GM18909 (cell line): ENCODE measurements around the gene ZFYVE9.
"Not testable (repeated sequence)": the region's sequence is repeated elsewhere in the genome, so short reads cannot be mapped to it uniquely, and the experiment has no call there.

Source experiments
- ATAC-seq: cut with Tn5 transposase; IDR thresholded peaks from one replicate; pipeline ENCODE4 v1.9.1; 2021; ENCODE audit warnings: mild to moderate bottlenecking; ENCODE audit not compliant: unreplicated experiment, poor library complexity

Gene ZFYVE9

DNA sequence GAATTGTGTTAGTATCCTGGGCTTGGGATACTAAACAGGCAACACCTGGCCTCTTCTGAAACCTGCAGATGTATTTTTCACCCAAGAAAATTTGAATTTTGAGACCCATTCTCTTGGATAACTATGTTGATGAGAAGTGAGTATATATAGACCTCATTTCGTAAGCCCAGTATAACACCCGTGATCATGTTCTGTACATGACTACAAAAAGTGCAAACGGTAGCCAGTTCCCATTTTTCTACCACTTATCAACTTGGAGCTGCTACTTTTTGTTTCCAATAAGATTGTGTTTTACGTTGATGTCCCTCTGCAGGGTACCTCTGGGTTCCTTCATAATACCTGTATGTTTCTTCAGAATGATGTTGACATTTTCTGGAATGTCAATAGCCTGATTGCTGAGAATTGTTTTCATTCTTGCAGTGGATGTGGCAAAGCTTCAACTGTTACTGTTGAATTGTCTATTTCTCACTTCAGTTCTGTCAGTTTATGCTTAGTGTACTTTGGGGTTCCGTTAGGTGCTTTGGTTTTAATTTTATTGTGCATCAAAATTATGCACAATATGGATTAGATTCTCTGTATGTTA, 48.1 kb downstream of the ZFYVE9 start:
- no peak for ATAC-seq

DNA sequence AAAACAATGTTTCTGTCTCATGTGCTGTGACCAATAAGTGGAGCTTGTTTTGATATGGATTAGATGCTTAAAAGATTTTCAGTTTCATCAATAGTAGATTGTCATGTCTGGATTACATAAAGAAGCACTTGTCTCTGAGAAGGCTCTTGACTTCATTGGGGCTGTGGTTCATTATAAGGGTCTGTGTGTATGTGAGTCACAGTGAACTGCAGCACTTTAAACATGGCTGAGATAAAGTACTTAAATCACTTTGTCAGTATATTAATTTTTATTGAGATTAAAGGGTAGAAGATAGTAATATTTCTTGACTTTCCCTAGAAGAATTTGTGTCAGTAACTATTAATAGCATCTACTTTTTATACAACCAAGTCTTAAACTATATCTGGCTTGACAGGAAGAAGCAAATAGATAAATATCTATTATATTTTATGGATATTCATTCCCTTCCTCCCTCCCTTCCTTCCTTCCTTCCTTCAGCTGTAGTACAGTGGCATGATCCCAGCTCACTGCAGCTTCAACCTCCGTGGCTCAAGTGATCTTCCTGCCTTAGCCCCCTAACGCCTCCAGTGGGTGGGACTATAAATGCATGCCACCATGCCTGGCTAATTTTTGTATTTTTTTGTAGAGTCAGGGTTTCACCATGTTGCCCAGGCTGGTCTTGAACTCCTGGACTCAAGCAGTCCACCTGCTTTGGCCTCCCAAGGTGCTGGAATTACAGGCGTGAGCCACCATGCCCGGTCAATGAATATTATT, 48.8 kb downstream of the ZFYVE9 start:
- no peak for ATAC-seq

DNA sequence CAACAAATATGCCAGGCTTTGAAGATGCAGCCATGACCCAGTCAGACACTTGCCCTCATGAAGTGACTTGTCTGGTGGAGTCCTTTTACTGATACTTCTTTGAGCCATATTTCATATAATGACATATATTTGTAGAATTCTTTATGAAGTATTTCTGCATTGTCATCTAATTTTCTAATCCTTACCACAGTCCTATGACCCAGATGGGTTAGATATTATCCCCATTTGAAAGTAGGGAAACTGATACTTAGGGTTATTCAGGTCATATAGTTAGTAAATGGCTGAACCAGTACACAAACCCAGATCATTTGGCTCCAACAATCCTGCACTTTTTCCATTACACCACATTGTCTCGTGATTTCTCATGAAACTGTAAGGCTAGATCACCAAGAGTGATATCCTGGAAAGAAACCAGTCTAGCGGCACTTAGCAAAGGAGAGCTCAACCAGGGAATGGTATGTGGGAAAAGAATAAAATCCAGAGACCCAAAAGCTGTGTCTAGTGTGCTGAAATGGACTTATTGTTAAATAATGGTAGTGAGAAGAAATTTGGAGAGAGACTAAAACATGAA, 49.6 kb downstream of the ZFYVE9 start:
- no peak for ATAC-seq

DNA sequence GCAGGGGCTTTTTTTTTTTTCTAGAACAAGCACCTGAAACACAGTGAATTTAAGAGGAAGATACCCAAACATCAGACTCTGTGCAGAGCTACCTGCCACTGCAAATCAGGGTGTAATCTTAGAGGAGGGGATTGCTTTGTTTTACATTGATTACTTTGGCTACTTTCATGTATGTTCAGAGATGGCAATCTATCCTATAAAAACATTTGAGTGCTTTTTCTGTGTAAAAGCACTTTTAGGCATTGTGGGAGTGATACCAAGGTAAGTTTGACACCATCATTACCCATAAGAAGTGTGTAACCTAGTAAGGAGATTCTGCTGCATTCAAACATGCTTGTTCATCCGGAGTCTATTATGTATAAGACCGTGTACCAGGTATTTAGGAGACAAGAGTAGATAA, 50.1 kb downstream of the ZFYVE9 start:
- no peak for ATAC-seq

DNA sequence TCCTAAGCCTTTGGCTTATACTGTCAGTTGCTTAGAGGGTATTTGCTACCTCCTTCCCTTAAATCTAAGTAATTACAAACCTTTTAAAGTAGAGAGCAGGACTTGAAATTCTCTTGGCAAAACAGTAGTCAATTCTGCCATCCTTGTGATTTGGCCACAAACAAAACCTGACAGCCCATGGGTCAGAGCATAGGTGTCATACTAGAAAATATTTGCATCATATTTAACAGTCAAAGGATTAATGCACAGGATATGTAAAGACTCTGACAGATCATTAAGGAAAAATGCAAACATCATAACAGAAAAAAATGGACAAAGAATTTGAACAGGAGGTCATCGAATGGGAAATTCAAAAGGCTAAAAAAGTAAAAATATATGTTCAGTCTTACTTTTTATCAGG, 50.5 kb downstream of the ZFYVE9 start:
- ATAC-seq = no peak

DNA sequence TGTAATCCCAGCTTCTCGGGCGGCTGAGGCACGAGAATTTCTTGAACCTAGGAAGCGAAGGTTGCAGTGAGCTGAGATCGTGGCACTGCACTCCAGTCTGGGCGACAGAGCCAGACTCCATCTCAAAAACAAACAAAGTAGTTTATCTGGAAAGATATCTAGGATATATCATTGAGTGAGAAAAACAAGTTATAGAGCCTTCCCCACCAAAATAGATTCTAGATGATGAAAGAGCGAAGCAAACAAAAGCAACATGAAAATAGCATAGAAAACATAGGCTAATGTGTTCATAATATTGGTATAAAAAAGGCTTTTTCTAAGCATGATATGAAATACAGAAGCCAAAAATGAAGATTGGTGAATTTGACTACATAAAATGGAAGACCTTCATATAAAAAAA, 52.1 kb downstream of the ZFYVE9 start:
- ATAC-seq = no peak

DNA sequence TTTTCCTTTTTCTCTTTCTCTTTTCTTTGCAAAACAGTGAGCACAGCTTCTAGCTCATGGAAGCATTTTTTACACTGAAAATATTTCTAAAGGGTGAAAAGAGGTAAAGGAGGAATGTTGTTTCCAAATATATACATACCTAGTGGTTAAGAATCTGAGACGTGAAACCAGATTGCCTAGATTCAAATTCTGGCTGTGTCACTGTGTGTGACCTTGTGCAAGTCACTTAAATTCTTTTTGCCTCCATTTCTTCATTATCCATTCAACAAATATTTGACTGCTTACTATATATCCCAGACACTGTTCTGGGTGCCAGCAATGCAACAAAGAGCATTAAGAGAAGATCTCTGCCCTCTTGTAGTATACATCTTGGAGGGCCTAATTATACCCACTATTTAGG, 53.3 kb downstream of the ZFYVE9 start:
- no peak for ATAC-seq

DNA sequence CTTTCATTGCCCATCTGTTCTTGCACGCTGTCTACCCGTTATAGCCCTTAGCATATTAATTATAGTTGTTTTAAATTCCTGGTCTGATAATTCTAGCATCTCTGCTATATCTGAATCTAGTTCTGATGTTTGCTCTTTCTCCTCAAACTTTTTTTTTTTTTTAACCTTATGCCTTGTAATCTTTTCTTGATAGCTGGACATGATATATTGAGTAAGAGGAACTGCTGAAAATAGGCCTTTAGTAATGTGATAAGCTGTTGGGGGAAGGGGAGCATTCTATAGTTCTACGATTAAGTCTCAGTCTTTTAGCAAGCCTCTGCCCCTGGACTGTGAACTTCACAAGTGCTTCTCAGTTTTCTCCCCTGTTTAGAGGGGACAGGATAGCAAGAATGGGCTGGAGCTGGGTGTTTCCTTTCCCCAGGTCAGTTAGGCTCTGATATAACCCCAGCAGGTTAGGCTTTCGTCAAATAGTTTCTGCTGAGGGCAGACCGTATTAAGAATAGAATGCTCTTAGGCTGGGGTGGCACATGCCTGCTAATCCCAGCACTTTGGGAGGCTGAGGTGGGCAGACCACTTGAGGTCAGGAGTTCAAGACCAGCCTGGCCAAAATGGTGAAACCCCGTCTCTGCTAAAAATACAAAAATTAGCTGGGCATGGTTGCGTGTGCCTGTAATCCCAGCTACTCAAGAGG, 62.2 kb downstream of the ZFYVE9 start:
- no peak for ATAC-seq

DNA sequence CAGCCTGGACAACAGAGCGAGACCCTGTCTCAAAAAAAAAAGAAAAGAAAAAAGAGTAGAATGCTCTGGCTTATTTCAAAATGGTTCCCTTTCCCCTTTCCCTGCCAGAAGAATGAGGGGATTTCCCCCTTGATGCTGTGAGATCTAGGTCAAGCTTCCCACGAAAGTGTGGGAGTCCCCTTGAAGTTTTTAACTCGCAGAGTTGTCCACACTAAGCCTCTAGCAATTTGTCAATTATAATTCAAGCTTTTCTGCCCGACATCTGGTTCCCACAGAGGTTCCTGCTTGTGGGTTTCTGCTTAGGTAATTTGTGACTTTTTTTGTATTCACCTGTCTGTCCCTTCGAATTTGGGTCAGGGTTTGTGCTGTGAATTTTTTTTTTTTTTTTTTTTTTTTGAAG, 62.8 kb downstream of the ZFYVE9 start:
- no peak for ATAC-seq

DNA sequence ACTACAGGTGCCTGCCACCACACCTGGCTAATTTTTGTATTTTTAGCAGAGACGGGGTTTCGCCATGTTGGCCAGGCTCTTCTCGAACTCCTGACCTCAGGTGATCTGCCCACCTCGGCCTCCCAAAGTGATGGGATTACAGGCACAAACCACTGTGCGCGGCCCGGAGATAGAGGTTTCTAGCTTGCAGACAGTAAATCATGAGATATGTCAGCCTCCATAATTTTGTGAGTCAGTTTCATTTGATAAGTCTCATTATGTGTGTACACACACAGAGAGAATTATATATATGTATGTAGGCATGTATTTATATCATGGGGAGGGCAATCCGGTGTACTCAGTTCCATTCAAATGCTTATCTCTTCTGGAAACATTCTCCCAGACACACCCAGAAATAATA, 64.8 kb downstream of the ZFYVE9 start:
- ATAC-seq = not testable (repeated sequence)

DNA sequence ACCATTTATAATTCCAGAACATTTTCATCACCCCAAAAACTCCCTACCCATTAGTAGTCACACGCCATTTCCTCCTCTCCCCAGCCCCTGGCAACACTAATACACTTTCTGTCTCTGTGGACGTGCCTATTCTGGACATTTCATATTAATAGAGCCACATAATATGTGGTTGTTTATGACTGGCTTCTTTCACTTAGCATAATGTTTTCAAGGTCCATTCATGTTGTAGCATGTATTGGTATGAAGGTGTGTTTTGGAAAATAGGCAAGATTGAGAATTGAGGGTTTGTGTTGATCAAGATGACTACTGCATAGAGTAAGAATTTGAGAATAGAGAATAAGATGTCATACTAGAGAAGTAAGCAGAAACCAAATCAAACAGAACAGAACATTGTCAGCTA, 67.5 kb downstream of the ZFYVE9 start:
- ATAC-seq = no peak

DNA sequence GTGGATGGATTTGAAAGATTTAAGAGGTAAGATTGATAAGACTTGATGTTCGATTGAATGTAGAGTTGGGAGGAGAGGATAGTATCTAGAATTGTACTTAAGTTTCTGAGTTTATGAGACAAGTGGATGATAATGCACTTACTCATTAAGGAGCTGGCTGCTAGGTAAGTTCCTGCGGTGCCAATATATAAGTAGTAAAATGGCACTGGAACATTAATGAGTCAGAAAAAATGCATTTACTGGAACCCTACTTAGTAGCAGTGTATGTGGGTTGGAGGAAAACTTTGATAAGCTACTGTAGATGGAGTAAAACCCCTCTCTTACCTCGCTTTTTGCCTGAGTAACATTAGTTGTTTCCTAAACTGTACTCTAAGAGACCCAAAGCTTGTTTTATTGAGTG, 68.2 kb downstream of the ZFYVE9 start:
- no peak for ATAC-seq

DNA sequence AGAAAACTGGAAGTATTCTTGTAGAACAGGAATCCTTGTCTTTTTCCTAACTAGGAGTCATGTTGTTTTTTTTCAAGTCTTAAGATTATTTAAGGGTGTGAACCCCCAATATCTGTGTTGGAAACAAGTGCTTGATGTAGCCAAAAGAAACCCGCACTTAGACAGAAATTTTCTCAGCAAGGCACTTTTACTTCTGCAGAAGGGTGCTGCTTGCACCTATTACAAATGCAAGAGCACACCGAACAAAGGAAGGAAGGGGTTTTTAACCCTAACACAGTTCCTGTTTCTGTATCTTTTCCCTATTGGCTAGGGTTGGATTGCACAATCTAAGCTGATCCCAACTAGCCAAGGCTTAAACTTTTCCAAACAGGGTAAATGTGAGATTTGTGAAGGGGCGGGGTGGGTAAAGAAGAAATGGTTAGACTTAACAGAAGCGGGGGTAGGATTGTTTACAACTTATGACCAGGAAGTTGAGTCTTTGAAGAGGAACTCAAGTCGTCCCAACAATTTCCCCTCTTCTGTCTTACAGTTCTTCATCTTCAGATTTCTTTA, 75.1 kb downstream of the ZFYVE9 start:
- no peak for ATAC-seq

DNA sequence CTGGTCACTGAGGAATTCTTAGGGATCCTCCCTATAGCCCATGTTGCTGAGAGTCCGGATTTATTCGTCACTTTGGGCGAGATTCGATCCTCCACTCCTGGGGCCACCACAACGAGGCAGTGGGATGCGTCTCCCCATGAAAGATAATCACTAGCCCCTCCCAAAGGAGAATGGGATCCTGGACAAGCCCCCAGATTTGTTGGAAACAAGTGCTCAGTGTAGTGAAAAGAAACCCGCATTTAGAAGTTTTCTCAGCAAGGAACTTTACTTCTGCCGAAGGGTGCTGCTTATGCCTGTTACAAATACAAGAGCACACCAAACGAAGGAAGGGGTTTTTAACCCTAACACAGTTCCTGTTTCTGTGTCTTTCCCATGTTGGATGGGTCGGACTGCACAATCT, 83.3 kb downstream of the ZFYVE9 start:
- no peak for ATAC-seq

DNA sequence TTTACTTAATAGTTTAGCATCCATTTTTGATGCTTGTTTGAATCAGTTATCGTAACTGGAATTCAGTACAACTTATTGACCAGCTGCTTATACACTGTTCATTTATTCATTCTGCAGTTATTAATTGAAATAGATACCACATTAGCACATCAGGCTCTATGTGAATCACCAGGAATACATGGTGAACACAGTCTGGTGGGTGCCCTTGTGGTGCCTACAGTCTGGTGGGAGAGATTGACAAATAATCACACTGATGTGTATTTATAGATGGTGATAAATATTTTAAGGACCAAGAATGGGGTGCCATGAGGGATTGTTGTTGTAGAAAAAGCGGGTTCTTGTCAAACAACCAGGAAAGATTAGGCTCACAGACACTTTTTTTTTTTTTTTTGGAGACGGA, 87.6 kb downstream of the ZFYVE9 start:
- no peak for ATAC-seq

DNA sequence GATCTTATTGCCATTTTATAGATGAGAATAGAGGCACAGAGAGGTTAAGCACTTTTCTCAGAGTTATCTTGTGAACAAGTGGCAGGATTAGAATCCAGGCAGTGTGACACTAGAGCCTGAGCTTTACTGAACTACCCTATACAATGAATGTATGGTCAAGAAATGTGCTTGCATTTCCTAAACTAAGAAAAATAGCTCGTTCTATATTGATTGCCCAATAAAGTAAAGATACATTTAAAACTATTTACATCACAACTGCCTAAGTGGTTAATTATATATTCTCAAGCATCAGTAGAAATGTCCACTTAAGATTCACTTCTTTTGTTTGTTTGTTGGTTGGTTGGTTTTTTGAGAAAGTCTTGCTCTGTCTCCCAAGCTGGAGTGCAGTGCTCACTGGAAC, 91.6 kb downstream of the ZFYVE9 start:
- no peak for ATAC-seq

DNA sequence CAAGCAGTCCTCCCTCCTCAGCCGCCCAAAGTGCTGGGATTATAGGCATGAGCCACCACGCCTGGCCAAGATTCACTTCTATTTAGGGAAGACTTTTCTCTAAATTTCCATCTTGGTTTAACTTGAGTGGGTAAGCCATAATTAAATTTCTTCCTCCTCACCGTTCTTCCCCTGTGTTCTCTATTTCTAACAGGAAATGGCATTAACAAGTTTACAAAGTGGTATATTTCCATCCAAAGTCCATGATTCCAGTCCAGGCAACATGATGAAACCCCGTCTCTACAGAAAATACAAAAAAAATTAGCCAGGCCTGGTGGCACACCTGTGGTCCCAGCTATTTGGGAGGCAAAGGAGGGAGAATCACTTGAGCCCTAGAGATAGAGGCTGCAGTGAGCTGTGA, 92.1 kb downstream of the ZFYVE9 start:
- ATAC-seq = no peak

DNA sequence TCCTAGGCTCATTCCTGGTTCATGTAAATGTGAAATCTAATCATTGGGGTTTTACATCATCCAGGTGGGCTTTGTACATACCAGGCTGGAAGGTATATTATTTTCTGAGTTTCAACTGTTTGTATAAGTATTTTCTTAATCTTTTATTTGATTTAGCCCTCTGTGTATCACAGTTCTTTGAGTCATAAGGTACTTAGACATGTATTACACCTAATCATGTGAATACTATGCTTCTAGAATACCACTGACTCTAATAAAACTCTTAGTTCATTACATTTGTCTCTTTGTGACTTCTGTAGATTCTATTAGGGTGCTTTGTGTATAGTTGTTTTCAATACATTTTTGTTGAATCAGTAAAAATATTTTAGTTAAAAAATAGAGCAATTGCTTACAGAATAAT, 92.8 kb downstream of the ZFYVE9 start:
- ATAC-seq = no peak

DNA sequence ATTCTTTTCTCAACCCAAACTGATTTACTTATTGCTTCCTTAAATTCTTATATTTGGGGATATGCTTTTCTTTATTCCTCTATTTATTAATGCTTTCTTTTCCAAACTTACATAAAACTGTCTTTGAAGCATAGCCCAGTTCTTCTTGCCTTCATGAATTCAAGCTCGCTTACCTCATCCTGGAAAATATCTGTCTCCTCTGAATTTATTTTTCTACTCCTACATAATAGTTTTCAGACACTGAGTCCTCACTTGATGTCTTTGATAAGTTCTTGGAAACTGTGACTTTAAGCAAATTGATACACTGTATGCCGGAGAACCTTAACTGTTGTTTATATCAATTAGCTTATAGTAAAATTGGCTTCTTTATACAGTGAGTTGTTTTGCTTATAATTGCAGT, 93.8 kb downstream of the ZFYVE9 start:
- ATAC-seq = no peak

DNA sequence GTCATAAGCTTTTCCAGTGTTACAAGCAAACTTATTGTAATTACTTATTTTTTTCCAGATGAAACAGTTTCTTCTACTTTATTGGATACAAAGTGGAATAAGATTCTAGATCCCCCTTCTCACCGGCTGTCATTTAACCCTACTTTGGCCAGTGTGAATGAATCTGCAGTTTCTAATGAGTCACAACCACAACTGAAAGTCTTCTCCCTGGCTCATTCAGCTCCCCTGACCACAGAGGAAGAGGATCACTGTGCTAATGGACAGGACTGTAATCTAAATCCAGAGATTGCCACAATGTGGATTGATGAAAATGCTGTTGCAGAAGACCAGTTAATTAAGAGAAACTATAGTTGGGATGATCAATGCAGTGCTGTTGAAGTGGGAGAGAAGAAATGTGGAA, 95.5 kb downstream of the ZFYVE9 start:
- ATAC-seq = no peak

DNA sequence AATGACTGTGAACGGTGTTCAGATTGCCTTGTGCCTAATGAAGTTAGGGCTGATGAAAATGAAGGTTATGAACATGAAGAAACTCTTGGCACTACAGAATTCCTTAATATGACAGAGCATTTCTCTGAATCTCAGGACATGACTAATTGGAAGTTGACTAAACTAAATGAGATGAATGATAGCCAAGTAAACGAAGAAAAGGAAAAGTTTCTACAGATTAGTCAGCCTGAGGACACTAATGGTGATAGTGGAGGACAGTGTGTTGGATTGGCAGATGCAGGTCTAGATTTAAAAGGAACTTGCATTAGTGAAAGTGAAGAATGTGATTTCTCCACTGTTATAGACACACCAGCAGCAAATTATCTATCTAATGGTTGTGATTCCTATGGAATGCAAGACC, 96.6 kb downstream of the ZFYVE9 start:
- ATAC-seq = no peak
